CD4-positive, alpha-beta T cell treated with Interleukin-6 at 100 ng/mL for 8 hours (primary cell): Measurements from ENCODE around the gene FBXL16.

Experiments used
- DNase-seq: peaks from one replicate; pipeline ENCODE4 v3.0.0-alpha.2; 2020; ENCODE audit warnings: mixed read lengths, low spot score

The FBXL16 gene

DNA sequence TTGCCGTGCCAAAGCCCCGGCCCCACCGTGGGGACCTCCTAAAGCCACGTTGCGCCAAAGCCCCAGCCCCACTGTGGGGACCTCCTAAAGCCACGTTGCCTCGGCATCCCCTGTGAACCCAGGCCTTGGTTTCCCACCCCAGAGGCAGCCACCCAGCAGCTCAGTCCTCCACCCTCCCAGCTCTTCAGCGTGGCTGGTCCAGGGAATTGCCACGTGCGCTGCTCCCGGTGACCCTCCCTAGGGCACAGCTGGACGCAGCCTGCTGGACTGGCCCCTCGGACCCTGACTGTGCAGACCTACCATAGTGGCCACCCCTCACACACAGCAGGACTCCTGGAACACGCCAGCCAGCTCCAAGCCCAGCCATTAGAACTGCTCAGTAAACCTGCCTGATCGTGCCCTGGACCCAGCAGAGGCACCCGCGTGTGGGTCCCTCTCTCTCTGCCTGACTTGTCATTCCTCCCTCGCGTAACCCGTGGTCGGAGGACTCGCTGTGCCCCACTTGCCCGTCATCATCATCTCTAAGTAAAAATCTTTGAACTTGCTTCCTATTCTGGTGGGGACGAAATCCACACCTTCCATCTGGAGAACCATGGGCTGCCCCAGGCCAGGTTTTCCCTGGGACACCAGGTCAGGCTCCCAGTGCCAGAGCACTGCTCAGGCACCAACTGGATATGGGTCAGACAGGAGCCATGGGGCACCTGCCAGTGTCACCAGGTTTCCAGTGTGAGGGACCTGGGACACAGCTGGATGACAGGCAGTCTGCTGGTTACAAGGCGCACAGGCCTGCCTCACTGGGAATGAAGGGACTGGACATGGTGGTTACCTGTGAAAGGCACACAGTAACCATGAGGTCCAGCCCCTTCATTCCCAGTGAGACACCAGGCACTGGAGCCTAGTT, 29.6 kb upstream of the FBXL16 start:
- DNase-seq = no peak

GRCh38 chr16:734208-734980, 28.8 kb upstream of the FBXL16 start:
- DNase-seq = no peak

DNA sequence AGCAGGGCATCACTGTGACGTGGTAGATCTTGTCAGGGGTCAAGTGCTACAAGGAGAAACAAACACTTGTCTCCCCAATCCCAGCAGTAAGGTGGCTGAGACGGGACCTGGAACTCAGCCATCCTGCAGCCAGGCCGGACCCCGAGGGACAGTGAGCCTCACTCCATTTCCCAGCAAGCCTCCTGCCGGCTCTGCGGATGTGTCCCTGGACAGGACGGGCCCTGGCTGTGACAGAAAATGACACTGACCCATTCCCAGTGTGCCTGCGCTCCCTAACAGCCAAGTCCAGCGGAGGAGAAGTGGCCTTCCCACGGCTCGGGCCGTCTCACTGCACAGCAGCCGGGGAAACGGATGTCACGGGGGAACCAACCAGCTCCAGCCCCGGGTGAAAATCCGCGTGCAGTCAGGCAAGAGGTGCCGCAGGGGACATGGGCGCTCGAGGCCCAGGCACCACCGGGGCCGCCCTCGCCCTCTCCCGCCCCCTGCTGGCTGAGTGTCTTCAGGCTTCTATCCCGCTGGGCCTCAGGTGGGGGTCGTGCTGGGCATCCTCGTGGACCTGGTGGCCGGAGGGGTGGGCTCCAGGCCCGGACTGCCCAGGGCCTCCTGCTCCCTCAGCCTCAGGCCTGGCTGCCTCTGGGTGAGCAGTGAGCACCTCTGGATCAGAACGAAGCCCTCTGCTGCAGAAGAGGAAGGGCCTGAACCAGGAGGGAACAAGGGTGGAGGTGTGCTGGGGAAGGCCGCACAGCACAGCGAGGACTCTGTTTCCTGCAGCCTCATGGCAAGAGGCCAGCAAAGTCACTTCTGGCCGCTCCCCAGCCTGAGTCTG, 28.0 kb upstream of the FBXL16 start:
- no peak for DNase-seq

GRCh38 chr16:732936-733335, 27.3 kb upstream of the FBXL16 start:
- DNase-seq = no peak

GRCh38 chr16:732332-732731, 26.7 kb upstream of the FBXL16 start:
- DNase-seq = no peak

- no peak for DNase-seq
Measured at GRCh38 chr16:730666-731509, 25.3 kb upstream of the FBXL16 start.

DNA sequence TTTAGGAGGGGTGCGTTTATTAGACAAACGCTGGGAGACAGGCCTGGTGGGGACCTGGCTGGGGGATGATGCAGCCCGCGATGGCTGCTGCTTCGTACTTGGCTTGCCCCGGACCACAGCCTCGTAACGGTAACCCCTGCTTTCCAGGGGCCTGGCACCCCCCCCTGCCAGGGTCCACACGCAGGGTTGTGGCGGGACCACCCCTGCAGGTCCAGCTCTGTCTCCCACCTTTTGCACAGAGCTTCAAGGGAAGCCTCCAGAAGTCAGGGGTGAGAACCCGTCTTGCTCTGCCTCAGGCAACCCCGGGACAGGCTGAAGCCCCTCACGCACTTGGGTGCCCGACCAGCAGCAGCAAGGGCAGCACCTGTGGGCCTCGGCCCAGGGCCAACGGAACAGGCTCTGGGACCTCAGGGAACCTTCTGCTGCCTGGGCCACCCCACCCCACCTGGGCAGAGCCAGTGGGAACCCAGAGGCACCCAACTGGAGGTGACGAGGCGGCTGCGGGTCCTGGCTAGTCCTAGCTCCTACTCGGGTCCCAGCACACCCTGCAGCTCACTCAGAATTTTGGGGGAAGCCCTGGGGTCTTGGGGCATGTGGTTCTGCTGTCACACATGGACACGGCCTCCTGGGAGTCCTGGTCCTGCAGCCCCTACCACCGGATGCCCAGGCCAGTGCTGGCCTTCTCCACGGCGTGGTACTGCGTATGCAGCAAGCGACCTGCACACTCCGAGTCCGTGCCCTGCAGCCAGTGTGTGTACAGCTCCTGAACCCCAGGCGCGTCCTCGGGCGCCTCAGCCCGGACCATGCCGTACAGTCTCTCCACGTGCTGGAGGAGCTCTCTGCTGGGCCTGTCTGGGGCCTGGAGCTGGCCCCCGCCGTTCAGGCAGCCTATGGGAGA, 24.4 kb upstream of the FBXL16 start:
- no peak for DNase-seq

DNA sequence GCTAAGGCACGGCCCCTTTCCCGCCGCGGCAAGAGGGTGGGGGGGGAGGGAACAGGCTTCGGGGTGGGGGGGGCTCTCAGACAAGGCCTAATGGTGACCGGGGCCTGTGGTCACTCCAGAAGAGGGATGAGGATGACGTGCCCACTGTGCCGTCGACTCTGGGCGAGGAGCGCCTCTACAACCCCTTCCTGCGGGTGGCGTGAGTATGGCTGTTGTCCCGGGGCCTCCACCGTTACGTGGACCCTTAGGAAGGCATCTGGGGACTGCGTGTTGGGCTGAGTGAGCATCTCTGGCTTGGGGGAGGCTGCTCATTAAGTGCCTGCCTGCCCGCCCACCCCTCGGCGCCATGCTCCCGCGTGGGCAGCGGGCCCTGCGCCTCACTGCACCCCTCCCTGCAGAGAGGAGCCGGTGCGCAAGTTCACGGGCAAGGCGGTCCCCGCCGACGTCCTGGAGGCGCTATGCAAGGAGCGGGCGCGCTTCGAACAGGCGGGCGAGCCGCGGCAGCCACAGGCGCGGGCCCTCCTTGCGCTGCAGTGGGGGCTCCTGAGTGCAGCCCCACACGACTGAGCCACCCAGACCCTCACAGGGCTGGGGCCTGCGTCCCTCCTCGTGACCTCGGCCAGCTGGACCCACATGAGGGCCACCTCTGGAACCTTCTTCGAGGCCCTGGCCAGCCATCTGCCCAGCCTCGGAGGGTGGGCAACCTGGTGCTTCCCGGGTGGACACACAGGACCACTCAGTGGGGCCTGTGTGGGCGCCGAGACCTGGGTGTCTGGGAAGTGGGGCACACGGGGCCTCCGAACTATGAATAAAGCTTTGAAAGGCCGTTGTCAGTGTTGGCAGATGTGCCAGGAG, 23.5 kb upstream of the FBXL16 start:
- DNase-seq = no peak

GRCh38 chr16:728131-728889, 22.7 kb upstream of the FBXL16 start:
- peak; percentile 40 for DNase-seq

- no peak for DNase-seq
Measured at GRCh38 chr16:727291-727977, 21.8 kb upstream of the FBXL16 start.

DNA sequence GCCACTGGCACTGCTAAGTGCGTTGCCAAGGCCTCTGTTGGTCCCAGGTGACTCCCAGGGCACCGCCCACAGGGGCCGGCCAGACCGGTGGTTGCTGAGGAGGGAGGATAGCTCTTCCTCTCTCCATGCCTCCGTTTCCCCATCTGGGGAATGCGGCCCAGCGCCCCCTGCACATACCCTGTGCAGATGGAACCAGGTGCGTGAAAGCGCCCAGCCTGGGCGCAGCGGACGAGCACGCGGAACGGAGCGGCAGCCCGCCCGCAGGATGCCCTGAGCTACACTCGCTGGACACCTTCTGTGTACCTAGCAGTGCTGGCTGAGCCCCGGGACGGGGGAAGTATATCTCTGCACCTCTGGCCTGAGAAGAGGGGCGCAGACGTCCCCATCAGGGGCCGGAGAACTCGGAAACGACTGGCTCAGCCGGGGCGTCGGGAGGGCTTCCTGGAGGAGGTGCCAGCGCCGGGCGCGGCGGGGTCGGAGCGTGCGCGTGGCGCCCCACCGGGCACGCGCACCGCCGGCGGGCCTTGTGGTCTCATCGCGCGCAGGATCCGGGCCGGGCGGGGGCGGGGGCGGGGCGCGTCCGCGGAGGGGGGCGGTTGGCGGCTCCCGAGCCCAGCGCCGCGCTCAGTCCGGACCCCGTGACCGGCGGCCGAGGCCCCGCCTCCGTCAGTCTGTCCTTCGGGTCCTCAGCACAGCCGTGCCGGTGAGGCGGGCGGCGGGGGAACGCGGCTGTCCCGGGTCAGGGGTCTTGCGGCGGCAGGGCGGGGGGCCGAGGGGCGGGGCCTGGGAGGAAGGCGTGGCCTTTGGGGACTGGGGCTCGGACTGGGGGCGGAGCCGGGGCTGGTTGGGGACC, 21.1 kb upstream of the FBXL16 start, which contains the start of the genes CCDC78 and HAGHL:
Gene CCDC78 (minus strand): TSS at position 6 of the 853 bp plus-strand sequence. CDS start 76 bp downstream, outside the sequence.
Gene HAGHL (plus strand): TSS at position 669 of the 853 bp plus-strand sequence. CDS start 404 bp downstream, outside the sequence.
- DNase-seq = peak; percentile 55

GRCh38 chr16:726188-726437, 20.5 kb upstream of the FBXL16 start:
- DNase-seq = no peak

DNA sequence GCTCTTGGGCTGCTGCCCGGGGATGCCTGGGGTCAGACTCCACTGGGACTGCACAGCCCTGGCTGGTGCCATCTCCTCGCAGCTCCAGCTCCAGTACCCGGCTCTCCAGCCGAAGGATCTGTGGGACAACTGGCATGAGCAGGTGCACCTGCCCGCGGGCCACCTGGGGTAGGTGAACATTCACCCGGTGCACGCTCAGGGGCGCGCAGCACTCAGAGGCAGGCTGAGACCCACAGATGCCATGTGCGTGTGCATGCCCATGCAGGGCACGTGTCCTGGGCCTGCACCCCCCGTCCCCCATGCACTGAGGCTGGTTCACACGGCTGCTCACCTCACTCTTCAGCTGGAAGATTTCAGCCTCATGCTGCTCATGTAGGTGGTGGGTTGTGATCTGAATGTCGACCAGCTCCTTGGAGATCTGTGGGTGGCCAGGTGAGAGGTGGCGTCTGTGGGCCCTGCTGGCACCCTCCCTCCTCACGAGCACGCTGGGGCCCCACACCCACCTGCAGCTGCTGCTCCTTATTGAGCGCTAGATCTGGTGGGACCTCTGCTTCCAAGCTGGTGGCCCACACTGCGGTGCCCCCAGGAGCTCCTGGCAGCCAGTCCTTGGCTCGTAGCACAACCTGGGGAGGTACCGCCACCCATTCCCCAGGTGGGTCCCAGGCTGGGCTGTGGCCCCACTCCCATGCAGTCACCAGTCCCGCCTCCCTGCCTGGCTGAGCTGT, 20.0 kb upstream of the FBXL16 start:
- no peak for DNase-seq

- no peak for DNase-seq
Measured at GRCh38 chr16:725041-725376, 19.4 kb upstream of the FBXL16 start.

DNA sequence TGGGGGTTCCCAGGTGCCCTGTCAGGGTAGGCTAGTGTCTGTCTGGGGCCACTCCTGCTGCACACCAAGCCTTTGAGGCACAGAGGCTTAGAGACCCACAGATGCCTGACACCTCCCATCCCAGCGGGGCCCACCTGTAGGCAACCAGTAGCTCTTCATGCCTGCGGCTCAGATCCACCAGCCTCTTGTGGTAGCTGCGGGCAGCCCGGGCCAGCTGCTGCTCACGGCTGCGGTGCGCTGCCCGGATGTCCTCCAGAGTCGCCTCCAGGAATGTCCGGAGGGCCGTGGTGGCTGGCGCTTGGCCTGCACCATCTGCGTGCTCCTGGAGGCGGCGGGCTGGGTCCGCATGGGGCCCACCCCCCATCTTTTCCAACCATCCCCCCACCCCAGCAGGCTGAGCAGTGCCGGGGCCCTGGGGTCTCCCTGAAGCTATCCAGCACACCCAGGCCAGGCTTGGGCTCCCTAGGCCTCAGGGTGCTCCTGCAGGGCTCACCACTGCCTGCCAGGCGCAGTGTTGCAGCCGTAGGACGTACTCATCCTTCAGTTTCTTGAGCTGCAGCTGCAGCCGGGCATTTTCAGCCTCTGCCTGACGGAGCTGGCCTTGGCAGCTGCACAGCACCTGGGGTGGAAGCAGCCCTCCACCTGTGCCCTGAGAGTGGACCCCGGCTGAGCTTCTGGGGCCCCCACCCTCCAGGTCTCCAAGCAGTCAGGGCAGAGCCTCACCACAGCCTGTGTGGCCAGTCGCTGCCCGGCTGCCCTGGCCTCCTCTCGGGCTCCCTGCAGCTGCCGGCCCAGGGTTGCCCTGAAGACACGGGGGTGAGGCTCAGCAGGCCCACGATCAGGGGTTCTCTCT, 18.8 kb upstream of the FBXL16 start:
- DNase-seq = no peak

GRCh38 chr16:723695-724094, 18.1 kb upstream of the FBXL16 start:
- DNase-seq = no peak
